ENCODE results near the gene ARHGAP9.

The ARHGAP9 gene

GRCh38 chr12:57479376-57480115 is at the start of gene ARHGAP9:
ARHGAP9 (minus strand) TSS chr12:57479866; CDS start chr12:57479406, 460 bp downstream.
- DNase-seq (ENCODE audit: low read depth in 3 of 3) = peak in 1 of 3 experiments; percentile 23

GRCh38 chr12:57528831-57529555 is 49.3 kb upstream of the ARHGAP9 start:
- no peak for DNase-seq (ENCODE audit: low read depth in 3 of 3)

GRCh38 chr12:57528176-57528575 is 48.5 kb upstream of the ARHGAP9 start:
- no peak for DNase-seq (ENCODE audit: low read depth in 3 of 3)

- DNase-seq (ENCODE audit: low read depth in 3 of 3) = no peak
These were observed 47.5 kb upstream of the ARHGAP9 start for GRCh38 chr12:57527184-57527583.

- DNase-seq (ENCODE audit: low read depth in 3 of 3) = no peak
These were observed 46.9 kb upstream of the ARHGAP9 start for GRCh38 chr12:57526477-57527126.

- DNase-seq (ENCODE audit: low read depth in 3 of 3) = no peak
These were observed 46.1 kb upstream of the ARHGAP9 start for GRCh38 chr12:57525615-57526383.

GRCh38 chr12:57524814-57525614 is 45.3 kb upstream of the ARHGAP9 start:
- no peak for DNase-seq (ENCODE audit: low read depth in 3 of 3)

- DNase-seq (ENCODE audit: low read depth in 3 of 3) = no peak
These were observed 44.3 kb upstream of the ARHGAP9 start for GRCh38 chr12:57523706-57524614.

- no peak for DNase-seq (ENCODE audit: low read depth in 3 of 3)
These were observed 43.4 kb upstream of the ARHGAP9 start for GRCh38 chr12:57522887-57523705.

- peak; percentile 76 to 86 (median 77) for DNase-seq (ENCODE audit: low read depth in 3 of 3)
These were observed 42.6 kb upstream of the ARHGAP9 start, which contains the start of gene MBD6 for GRCh38 chr12:57522011-57522886. MBD6 (plus strand) TSS chr12:57522824; CDS start chr12:57524304, 1,480 bp downstream.

- DNase-seq (ENCODE audit: low read depth in 3 of 3) = no peak
These were observed 41.9 kb upstream of the ARHGAP9 start for GRCh38 chr12:57521525-57522010.

GRCh38 chr12:57520053-57520818 is 40.6 kb upstream of the ARHGAP9 start, which contains the start of gene DDIT3:
DDIT3 (minus strand) TSS chr12:57520514; CDS start chr12:57517406, 3,108 bp downstream.
- DNase-seq (ENCODE audit: low read depth in 3 of 3) = peak; percentile 99 to 100 (median 99)

- peak in 1 of 3 experiments; percentile 25 for DNase-seq (ENCODE audit: low read depth in 3 of 3)
These were observed 40.1 kb upstream of the ARHGAP9 start for GRCh38 chr12:57519796-57520052.

GRCh38 chr12:57518920-57519795 is 39.5 kb upstream of the ARHGAP9 start:
- no peak for DNase-seq (ENCODE audit: low read depth in 3 of 3)

- no peak for DNase-seq (ENCODE audit: low read depth in 3 of 3)
These were observed 38.7 kb upstream of the ARHGAP9 start for GRCh38 chr12:57518176-57518919.
